Liver (tissue), 9 donors: Measurements from ENCODE around the gene IL11RA. TPM values are rescaled to one million over a fixed set of nuclear protein-coding genes. Genes with fewer than 3 reads are reported as not detected.
A peak's percentile ranks its signal among the peaks of the same experiment; 100 is the strongest.

Experiments used
- DNase-seq: peaks from one replicate; pipeline ENCODE4 v3.0.0-alpha.2; 2017; ENCODE audit warnings: low spot score
- H3K27ac ChIP-seq, 2 donors: one replicate each; pipeline ENCODE4 v1.7.0; 2013; ENCODE audit warnings: inconsistent platforms in 2 of 2, low read length in 2 of 2, control low read depth in 1 of 2, low read depth in 1 of 2, mild to moderate bottlenecking in 1 of 2
- H3K27me3 ChIP-seq, 4 donors: one replicate each; pipeline versions ENCODE4 v1.6.1 to v1.7.0; 2013; ENCODE audit warnings: low read length in 3 of 4, inconsistent platforms in 1 of 4, mild to moderate bottlenecking in 1 of 4, moderate library complexity in 1 of 4; ENCODE audit not compliant: control insufficient read depth in 4 of 4, insufficient read depth in 4 of 4
- H3K36me3 ChIP-seq, 4 donors: one replicate each; pipeline versions ENCODE4 v1.6.1 to v1.7.0; 2013; ENCODE audit warnings: low read length in 3 of 4, mild to moderate bottlenecking in 3 of 4, low read depth in 1 of 4, moderate library complexity in 1 of 4; ENCODE audit not compliant: control insufficient read depth in 4 of 4, insufficient read depth in 3 of 4
- H3K4me1 ChIP-seq, 4 donors: one replicate each; pipeline versions ENCODE4 v1.6.1 to v1.7.0; 2013; ENCODE audit warnings: low read length in 3 of 4, mild to moderate bottlenecking in 3 of 4, moderate library complexity in 1 of 4; ENCODE audit not compliant: control insufficient read depth in 4 of 4, insufficient read depth in 4 of 4
- H3K4me3 ChIP-seq, 3 donors: one replicate each; pipeline versions ENCODE4 v1.6.1 to v1.7.0; 2013; ENCODE audit warnings: low read length in 3 of 3, control low read depth in 1 of 3, low read depth in 1 of 3, mild to moderate bottlenecking in 1 of 3
- H3K9ac ChIP-seq, 2 donors: one replicate each; pipeline ENCODE4 v1.7.0; 2013; ENCODE audit warnings: low read length in 2 of 2, mild to moderate bottlenecking in 2 of 2, moderate library complexity in 2 of 2, control low read depth in 1 of 2, low read depth in 1 of 2
- H3K9me3 ChIP-seq, 4 donors: one replicate each; pipeline versions ENCODE4 v1.6.1 to v1.7.0; 2013; ENCODE audit warnings: low read length in 3 of 4; ENCODE audit not compliant: control insufficient read depth in 4 of 4
- CTCF ChIP-seq: fragments of 150-350 bp; IDR thresholded peaks from 2 replicates; pipeline ENCODE4 v1.5.1; 2017; ENCODE audit warnings: improper control_type of control experiment, low read depth, low read length; ENCODE audit not compliant: missing input control
- GABPA ChIP-seq, 2 donors: IDR thresholded peaks in 1 of 2; conservative IDR thresholded peaks in 1 of 2; 2 replicates each; pipeline ENCODE4 v1.6.1; 2016; ENCODE audit warnings: antibody characterized with exemption in 2 of 2, mild to moderate bottlenecking in 1 of 2, moderate library complexity in 1 of 2
- HNF4A ChIP-seq, 2 donors: conservative IDR thresholded peaks; 2 replicates each; pipeline ENCODE4 v1.6.1; 2016; ENCODE audit warnings: antibody characterized with exemption in 2 of 2, mild to moderate bottlenecking in 2 of 2
- JUND ChIP-seq, 2 donors: IDR thresholded peaks; 2 replicates each; pipeline ENCODE4 v1.6.1; 2016; ENCODE audit warnings: antibody characterized with exemption in 2 of 2
- MAX ChIP-seq: IDR thresholded peaks from 2 replicates; pipeline ENCODE4 v1.6.1; 2016; ENCODE audit warnings: antibody characterized with exemption
- NR2F2 ChIP-seq: IDR thresholded peaks from 2 replicates; pipeline ENCODE4 v1.6.1; 2016; ENCODE audit warnings: antibody characterized with exemption
- RXRA ChIP-seq, 2 donors: IDR thresholded peaks; 2 replicates each; pipeline ENCODE4 v1.6.1; 2017 to 2018; ENCODE audit warnings: antibody characterized with exemption in 2 of 2, mild to moderate bottlenecking in 1 of 2
- SP1 ChIP-seq: IDR thresholded peaks from 2 replicates; pipeline ENCODE4 v1.6.1; 2018; ENCODE audit warnings: antibody characterized with exemption, mild to moderate bottlenecking
- TAF1 ChIP-seq: conservative IDR thresholded peaks from 2 replicates; pipeline ENCODE4 v1.6.1; 2016; ENCODE audit warnings: antibody characterized with exemption, mild to moderate bottlenecking
- YY1 ChIP-seq: IDR thresholded peaks from 2 replicates; pipeline ENCODE4 v1.6.1; 2016; ENCODE audit warnings: antibody characterized with exemption, mild to moderate bottlenecking
- WGBS: extraction: QIAGEN DNeasy Blood & Tissue Kit; methylation state at CpG from one replicate; pipeline ENCODE4 v1.1.7; 2013; 5-methylcytosine and 5-hydroxymethylcytosine counted together
- polyA plus RNA-seq, 2 donors: library from polyadenylated mRNA; stranded (reverse) in 1 of 2; unstranded in 1 of 2; fragments of 200-250 nt in 1 of 2; fragments of >200 nt in 1 of 2; fragmentation: Nextera tagmentation in 1 of 2; extraction: Ambion mirVana in 1 of 2; gene quantifications; one replicate each; pipeline versions ENCODE4 v1.2.1 to v1.2.3, GENCODE V29; 2013 to 2015
- total RNA-seq, 2 donors: library from RNA; depleted of rRNA; stranded (reverse); fragments of >200 nt; gene quantifications; one replicate each; pipeline ENCODE4 v1.2.3, GENCODE V29; 2014
- TF ChIP-seq, protein P1 (sequence below): IDR thresholded peaks from 2 replicates; pipeline ENCODE4 v1.6.1; 2016; ENCODE audit warnings: antibody characterized with exemption, mild to moderate bottlenecking
- TF ChIP-seq, protein P2 (sequence below): IDR thresholded peaks from 2 replicates; pipeline ENCODE4 v1.6.1; 2016; ENCODE audit warnings: antibody characterized with exemption
- donor health status: healthy.
- donor health status: healthy.
- donor health status: healthy.
- donor health status: healthy.
- donor health status: healthy.

IL11RA gene
- total and polyA plus RNA-seq, 4 donors, result 10.0 to 35.3 (median 14.7) TPM

DNA sequence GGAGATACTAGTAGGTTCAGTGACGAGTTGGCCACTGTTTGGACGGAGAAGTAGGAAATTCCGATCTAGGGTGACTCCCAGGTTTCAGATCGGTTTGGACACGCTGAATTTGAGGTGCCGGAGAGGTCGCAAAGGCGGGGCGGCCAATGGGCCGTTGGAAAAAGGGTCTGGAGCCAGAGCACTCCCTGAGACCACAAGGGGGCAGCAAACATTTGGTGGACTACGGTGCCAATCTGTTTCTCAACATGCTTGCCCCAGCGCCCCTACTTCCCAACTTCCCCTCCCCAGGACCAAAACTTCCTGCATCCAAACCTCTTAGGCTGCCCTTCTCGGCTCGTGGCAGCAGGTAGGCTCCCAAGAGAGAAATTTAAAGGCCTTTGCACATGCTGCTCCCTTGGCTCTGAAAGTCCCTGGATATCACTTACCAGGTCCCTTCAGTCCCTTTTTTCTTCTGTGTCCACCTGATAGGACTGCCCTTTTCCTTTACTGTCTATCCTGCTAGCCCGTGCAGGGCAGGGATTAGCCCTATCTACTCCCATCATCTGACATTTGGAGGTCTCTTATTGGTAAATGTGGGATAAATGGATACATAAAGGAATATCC lies 39.1 kb upstream of the IL11RA start (continued):
- TF ChIP-seq, protein P1, sequence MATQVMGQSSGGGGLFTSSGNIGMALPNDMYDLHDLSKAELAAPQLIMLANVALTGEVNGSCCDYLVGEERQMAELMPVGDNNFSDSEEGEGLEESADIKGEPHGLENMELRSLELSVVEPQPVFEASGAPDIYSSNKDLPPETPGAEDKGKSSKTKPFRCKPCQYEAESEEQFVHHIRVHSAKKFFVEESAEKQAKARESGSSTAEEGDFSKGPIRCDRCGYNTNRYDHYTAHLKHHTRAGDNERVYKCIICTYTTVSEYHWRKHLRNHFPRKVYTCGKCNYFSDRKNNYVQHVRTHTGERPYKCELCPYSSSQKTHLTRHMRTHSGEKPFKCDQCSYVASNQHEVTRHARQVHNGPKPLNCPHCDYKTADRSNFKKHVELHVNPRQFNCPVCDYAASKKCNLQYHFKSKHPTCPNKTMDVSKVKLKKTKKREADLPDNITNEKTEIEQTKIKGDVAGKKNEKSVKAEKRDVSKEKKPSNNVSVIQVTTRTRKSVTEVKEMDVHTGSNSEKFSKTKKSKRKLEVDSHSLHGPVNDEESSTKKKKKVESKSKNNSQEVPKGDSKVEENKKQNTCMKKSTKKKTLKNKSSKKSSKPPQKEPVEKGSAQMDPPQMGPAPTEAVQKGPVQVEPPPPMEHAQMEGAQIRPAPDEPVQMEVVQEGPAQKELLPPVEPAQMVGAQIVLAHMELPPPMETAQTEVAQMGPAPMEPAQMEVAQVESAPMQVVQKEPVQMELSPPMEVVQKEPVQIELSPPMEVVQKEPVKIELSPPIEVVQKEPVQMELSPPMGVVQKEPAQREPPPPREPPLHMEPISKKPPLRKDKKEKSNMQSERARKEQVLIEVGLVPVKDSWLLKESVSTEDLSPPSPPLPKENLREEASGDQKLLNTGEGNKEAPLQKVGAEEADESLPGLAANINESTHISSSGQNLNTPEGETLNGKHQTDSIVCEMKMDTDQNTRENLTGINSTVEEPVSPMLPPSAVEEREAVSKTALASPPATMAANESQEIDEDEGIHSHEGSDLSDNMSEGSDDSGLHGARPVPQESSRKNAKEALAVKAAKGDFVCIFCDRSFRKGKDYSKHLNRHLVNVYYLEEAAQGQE, result no peak
- TF ChIP-seq NR2F2 (no peak), TAF1 (no peak), CTCF (peak; percentile 81)

- Histone ChIP-seq H3K9me3 (no peaks in the 10 kb centered on the region), H3K9ac (no peak overlapping the region), H3K36me3 (peaks cover 0 to 35% (median 19%) of the 10 kb centered on the region in 4 donors), H3K4me1 (peaks cover 10 to 37% (median 31%) of the 10 kb centered on the region in 4 donors), H3K4me3 (no peak overlapping the region), H3K27me3 (no peaks in the 10 kb centered on the region), H3K27ac (no peak overlapping the region)
- no peak for DNase-seq
- TF ChIP-seq, protein P2, sequence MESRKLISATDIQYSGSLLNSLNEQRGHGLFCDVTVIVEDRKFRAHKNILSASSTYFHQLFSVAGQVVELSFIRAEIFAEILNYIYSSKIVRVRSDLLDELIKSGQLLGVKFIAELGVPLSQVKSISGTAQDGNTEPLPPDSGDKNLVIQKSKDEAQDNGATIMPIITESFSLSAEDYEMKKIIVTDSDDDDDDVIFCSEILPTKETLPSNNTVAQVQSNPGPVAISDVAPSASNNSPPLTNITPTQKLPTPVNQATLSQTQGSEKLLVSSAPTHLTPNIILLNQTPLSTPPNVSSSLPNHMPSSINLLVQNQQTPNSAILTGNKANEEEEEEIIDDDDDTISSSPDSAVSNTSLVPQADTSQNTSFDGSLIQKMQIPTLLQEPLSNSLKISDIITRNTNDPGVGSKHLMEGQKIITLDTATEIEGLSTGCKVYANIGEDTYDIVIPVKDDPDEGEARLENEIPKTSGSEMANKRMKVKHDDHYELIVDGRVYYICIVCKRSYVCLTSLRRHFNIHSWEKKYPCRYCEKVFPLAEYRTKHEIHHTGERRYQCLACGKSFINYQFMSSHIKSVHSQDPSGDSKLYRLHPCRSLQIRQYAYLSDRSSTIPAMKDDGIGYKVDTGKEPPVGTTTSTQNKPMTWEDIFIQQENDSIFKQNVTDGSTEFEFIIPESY, result no peak
- TF ChIP-seq NR2F2 (no peak), RXRA (IDR thresholded peaks at IDR 0.05) (no peak)
- WGBS, result 94% methylated on average over 2 of the region's 2 CpGs
Observed at GRCh38 chr9:34615132-34615531, 36.9 kb upstream of the IL11RA start.

DNA sequence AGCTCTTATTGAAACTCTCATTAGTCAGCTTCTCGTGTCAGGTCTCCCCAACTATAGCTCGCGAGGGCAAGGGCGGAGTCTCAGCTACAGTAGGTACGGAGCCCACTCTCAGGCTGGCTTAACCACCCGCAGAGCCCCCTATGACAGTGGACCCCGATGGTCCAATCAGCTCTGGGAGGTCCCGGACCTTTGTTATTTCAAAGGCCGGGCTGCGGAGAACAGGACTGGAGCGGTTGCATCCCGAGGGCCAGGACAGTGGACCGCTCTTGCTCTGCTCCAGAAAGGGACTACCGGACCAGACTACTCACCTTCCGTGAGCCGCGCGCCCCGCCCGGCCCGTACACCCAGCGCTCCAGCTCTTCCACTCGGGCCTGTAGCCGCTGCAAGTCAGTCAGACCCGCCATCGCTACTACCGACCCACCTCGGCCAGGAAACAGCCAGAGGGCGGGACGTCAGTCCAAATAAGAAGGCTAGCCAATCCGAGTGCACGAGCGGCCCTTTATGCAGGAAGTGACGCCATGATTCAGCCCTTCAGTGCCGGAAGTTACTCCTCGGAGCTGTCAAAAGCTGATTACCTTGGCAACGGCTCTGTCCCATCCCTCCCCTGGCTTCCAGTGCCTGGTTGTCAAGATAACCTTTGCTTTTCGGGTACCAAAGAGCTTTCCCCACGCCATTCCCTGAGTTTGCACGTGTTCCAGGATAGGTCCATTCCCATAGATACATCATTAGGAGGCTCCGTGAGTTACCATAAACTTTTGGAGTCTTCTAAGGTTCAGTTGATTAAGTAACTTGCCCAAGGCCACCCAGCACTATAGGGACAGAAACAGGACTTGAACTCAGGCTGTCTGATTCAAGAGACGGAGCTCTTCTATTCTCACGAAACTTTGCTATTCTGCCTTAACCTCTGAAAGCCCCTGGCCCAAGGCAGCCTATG lies 31.7 kb upstream of the IL11RA start, which contains the start of gene DCTN3:
TSS of gene DCTN3 (minus strand) at position 435 of the 934 bp plus-strand sequence. CDS start at position 404, 31 bp downstream.
- peak within 1 kb of the TSS; percentile 64 to 74 (median 73) for H3K4me3 ChIP-seq
- H3K27me3 ChIP-seq, result no peaks in the 10 kb centered on the region
- H3K27ac ChIP-seq, result peak within 1 kb of the TSS in 1 of 2 donors; percentile 36
- H3K36me3 ChIP-seq, result peaks cover 0 to 23% (median 19%) of the 10 kb centered on the region in 4 donors
- WGBS, result 5% methylated on average over 43 of the region's 43 CpGs
- peaks cover 0 to 12% (median 10%) of the 10 kb centered on the region in 4 donors for H3K4me1 ChIP-seq
- DNase-seq, result peak; percentile 87
- peak within 1 kb of the TSS; percentile 70 to 84 for H3K9ac ChIP-seq
- TF ChIP-seq HNF4A (conservative IDR thresholded peaks at IDR 0.05) (peak in 1 of 2 donors; percentile 11), TAF1 (no peak), RXRA (IDR thresholded peaks at IDR 0.05) (peak in 1 of 2 donors; percentile 15), MAX (no peak), SP1 (peak; percentile 47), YY1 (peak; percentile 91), JUND (IDR thresholded peaks at IDR 0.05) (peak in 1 of 2 donors; percentile 20), GABPA (IDR thresholded peaks at IDR 0.05 in 1 of 2, conservative IDR thresholded peaks at IDR 0.05 in 1 of 2) (peak; percentile 98 to 99)
- TF ChIP-seq, protein P1, result no peak
- H3K9me3 ChIP-seq, result no peaks in the 10 kb centered on the region
